GM12864 (cell line): ENCODE data around the gene ADGRA1.

Experiments used
- DNase-seq: peaks from one replicate; pipeline ENCODE4 v3.0.0-alpha.2; 2011; ENCODE audit warnings: low read depth
- H3K4me3 ChIP-seq: 2 replicates; pipeline ENCODE4 v1.5.1; 2011; ENCODE audit warnings: mild to moderate bottlenecking, low read depth, low read length, control low read depth
- CTCF ChIP-seq: IDR thresholded peaks from 2 replicates; pipeline ENCODE4 v1.5.1; 2011; ENCODE audit warnings: low read depth, mild to moderate bottlenecking, moderate library complexity, low read length, control low read depth, inconsistent platforms; ENCODE audit errors: missing control alignments

The ADGRA1 gene

GRCh38 chr10:133094286-133094685 lies 6.6 kb downstream of the ADGRA1 start:
- no peak for DNase-seq
- no peak overlapping the region for H3K4me3 ChIP-seq
- TF ChIP-seq CTCF, result no peak

- H3K4me3 ChIP-seq, result no peak overlapping the region
- DNase-seq, result no peak
- TF ChIP-seq CTCF, result no peak
Observed at GRCh38 chr10:133094866-133095265, 7.1 kb downstream of the ADGRA1 start.

GRCh38 chr10:133095586-133095985 lies 7.9 kb downstream of the ADGRA1 start:
- no peak overlapping the region for H3K4me3 ChIP-seq
- no peak for DNase-seq
- no peak for TF ChIP-seq CTCF

GRCh38 chr10:133096616-133097269 lies 9.0 kb downstream of the ADGRA1 start:
- DNase-seq, result no peak
- TF ChIP-seq CTCF, result no peak
- H3K4me3 ChIP-seq, result no peak overlapping the region

GRCh38 chr10:133097418-133097817 lies 9.7 kb downstream of the ADGRA1 start:
- TF ChIP-seq CTCF, result no peak
- DNase-seq, result no peak

GRCh38 chr10:133097961-133098360 lies 10.2 kb downstream of the ADGRA1 start:
- DNase-seq, result no peak
- no peak overlapping the region for H3K4me3 ChIP-seq
- no peak for TF ChIP-seq CTCF

More at GRCh38 chr10:133097418-133097817, 9.7 kb downstream of the ADGRA1 start:
- H3K4me3 ChIP-seq, result no peak overlapping the region

- H3K4me3 ChIP-seq, result no peak overlapping the region
- TF ChIP-seq CTCF, result no peak
- DNase-seq, result no peak
Observed at GRCh38 chr10:133098426-133099124, 10.9 kb downstream of the ADGRA1 start.
